BE2C (cell line): ENCODE results near the gene TPCN2.
A peak's percentile ranks its signal among the peaks of the same experiment; 100 is the strongest.

ENCODE experiments used
- DNase-seq: peaks from one replicate; pipeline ENCODE4 v3.0.0-alpha.2; 2020
- H3K27me3 ChIP-seq: fragments of 250-450 bp; sonication (Bioruptor Pico); 2 replicates; pipeline ENCODE4 v1.5.1; 2020; ENCODE audit warnings: mild to moderate bottlenecking
- H3K36me3 ChIP-seq: fragments of 250-450 bp; sonication (Bioruptor Pico); 2 replicates; pipeline ENCODE4 v1.5.1; 2020; ENCODE audit warnings: mild to moderate bottlenecking
- H3K4me1 ChIP-seq: fragments of 250-450 bp; sonication (Bioruptor Pico); 2 replicates; pipeline ENCODE4 v1.5.1; 2020
- H3K4me3 ChIP-seq: 2 replicates; pipeline ENCODE4 v1.5.1; 2011; ENCODE audit warnings: low read depth, low read length
- H3K9me3 ChIP-seq: fragments of 250-450 bp; sonication (Bioruptor Pico); 2 replicates; pipeline ENCODE4 v1.5.1; 2020
- CTCF ChIP-seq: IDR thresholded peaks from 2 replicates; pipeline ENCODE4 v1.5.1; 2012; ENCODE audit warnings: mild to moderate bottlenecking, low read depth, low read length

Gene TPCN2

GRCh38 chr11:69127884-69128283 is 79.2 kb downstream of the TPCN2 start:
- H3K27me3 ChIP-seq: no peaks in the 10 kb centered on the region
- no peaks in the 10 kb centered on the region for H3K9me3 ChIP-seq
- no peak for DNase-seq
- TF ChIP-seq CTCF: no peak
- no peaks in the 10 kb centered on the region for H3K36me3 ChIP-seq
- peaks cover 14% of the 10 kb centered on the region for H3K4me1 ChIP-seq
- H3K4me3 ChIP-seq: no peak overlapping the region

- DNase-seq: no peak
- H3K27me3 ChIP-seq: no peaks in the 10 kb centered on the region
- TF ChIP-seq CTCF: no peak
- H3K4me1 ChIP-seq: peaks cover 2% of the 10 kb centered on the region
- H3K36me3 ChIP-seq: no peaks in the 10 kb centered on the region
- H3K4me3 ChIP-seq: no peak overlapping the region
- H3K9me3 ChIP-seq: no peaks in the 10 kb centered on the region
These were observed 80.3 kb downstream of the TPCN2 start for GRCh38 chr11:69129053-69129452.

DNA sequence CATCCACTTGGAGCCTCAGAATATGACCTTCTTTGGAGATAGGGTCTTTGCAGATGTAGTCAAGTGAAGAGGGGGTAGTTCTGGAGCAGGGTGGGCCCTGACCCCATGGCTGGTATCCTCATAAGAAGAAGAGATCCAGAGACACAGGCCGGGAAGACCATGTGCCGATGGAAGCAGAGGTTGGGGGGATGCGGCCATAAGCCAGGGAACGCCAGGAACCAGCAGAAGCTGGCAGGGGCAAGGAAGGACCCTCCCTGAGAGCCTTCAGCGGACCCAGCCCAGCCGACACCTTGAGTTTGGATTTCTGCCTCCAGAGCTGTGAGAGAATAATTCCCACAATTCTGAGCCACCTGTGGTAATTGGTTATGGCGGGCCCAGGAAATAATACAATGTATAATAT is 80.9 kb downstream of the TPCN2 start:
- no peaks in the 10 kb centered on the region for H3K36me3 ChIP-seq
- no peaks in the 10 kb centered on the region for H3K9me3 ChIP-seq
- H3K4me3 ChIP-seq: no peak overlapping the region
- TF ChIP-seq CTCF: no peak
- DNase-seq: no peak
- H3K4me1 ChIP-seq: no peaks in the 10 kb centered on the region; the same call in 1 of the 2 replicates
- no peaks in the 10 kb centered on the region for H3K27me3 ChIP-seq

DNA sequence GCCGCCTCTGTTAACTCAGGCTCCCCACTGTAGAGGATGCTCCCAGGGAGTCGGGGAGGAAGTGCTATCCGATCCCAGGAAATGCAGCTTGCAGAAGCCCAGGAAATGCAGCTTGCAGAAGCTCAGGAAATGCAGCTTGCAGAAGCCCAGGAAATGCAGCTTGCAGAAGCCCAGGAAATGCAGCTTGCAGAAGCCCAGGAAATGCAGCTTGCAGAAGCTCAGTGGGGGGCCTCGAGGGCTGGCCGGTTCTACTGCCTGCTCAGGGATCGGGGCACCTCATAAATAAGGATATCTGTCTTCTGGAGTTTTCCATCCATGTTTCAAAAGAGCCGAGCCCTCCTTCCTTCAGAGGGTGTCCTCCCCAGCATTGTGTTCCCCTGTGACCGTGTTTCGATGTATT is 81.9 kb downstream of the TPCN2 start:
- DNase-seq: no peak
- Histone ChIP-seq H3K27me3 (no peaks in the 10 kb centered on the region), H3K4me1 (no peaks in the 10 kb centered on the region; the same call in 1 of the 2 replicates), H3K4me3 (no peak overlapping the region), H3K9me3 (no peaks in the 10 kb centered on the region), H3K36me3 (no peaks in the 10 kb centered on the region)
- no peak for TF ChIP-seq CTCF

DNA sequence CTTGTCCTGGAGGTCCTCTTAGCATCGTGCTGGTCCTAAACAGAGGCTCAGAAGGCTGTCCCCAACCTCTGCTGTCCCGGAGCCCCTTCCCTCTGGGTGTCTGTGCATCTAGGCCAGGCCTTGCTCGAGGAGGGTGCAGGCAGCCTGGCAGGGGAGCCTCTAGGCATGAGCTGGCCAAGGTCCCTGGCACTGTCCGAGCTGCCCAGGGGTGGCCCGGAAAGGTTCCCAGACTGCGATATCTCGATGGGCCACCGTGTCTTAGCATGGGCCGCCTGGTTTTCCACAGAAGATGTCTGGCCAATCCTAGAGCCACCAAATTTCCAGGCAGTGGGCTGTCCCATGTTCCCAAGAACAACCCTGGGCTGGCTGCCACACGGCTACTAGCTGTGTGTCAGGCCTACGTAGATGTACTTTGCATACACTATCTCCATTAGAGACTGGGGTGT is 82.4 kb downstream of the TPCN2 start:
- no peak overlapping the region for H3K4me3 ChIP-seq
- H3K9me3 ChIP-seq: no peaks in the 10 kb centered on the region
- H3K4me1 ChIP-seq: no peaks in the 10 kb centered on the region; the same call in 1 of the 2 replicates
- no peak for DNase-seq
- TF ChIP-seq CTCF: no peak
- no peaks in the 10 kb centered on the region for H3K27me3 ChIP-seq
- no peaks in the 10 kb centered on the region for H3K36me3 ChIP-seq

DNA sequence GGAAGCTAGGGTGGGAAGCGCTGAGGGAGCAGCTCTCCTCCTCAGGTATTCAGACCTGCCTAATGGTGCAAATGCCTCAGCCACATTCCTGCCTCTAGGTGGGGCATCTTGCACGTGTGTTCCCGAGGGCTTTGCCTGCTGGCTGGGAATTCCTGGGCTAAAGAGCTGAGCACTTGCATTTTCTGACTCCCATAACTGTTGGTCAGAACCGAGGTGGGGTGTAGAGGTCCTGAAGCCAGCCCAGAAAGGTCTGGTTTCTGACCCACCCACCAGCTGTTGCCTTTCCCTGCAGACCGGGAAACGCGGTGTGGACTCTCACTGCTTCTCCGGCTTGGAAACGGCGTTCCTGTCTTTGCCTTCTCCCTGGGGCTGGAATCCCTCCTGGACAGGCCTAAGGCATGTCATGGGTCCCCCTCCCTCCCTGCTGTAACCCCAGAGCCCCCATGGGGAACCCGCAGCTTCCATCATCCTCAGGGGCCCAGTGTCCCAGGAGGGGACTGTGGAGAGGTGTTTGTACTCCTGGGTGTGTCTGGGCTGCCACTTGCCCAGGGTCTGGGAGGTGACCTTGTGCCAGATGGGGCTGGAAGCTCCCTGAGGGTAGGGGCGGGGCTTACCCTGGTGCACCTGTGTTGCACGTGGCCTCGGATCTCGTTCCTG is 83.0 kb downstream of the TPCN2 start:
- no peaks in the 10 kb centered on the region for H3K36me3 ChIP-seq
- H3K27me3 ChIP-seq: no peaks in the 10 kb centered on the region
- no peaks in the 10 kb centered on the region for H3K9me3 ChIP-seq
- peak; percentile 91 for TF ChIP-seq CTCF
- peak; percentile 70 for DNase-seq
- no peaks in the 10 kb centered on the region; the same call in 1 of the 2 replicates for H3K4me1 ChIP-seq
- H3K4me3 ChIP-seq: no peak overlapping the region
